Measurements from ENCODE around the gene TDRD5. TPM values are rescaled to one million over a fixed set of nuclear protein-coding genes. Genes with fewer than 3 reads are reported as not detected.

The TDRD5 gene
- total RNA-seq, 1 experiment from 2014 or later = 0.66 TPM

DNA sequence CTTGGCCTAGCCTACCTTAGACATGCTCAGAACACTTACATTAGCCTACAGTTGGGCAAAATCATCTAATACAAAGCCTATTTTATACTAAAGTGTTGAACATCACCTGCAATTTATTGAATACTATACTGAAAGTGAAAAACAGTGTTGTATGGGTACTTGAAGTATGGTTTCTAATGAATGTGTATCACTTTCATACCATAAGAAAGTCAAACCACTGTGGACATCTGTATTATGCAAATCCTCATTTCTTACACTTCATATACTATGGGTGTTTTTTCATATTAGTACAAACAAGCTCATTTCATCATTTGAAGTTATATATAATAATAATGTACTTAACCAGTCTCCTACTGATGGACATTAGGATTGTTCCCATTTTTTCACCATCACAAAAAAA is 41.2 kb downstream of the TDRD5 start:
- H3K27ac Mint-ChIP-seq = no peak overlapping the region
- no peak for TF ChIP-seq FOXJ3 (CRISPR knock-in tag; IDR thresholded peaks at IDR 0.05; ENCODE audit: borderline replicate concordance)
- no peak for TF ChIP-seq SMAD3 (CRISPR knock-in tag; IDR thresholded peaks at IDR 0.05; ENCODE audit: borderline replicate concordance)
- TF ChIP-seq E2F4 (CRISPR knock-in tag; IDR thresholded peaks at IDR 0.05; ENCODE audit: borderline replicate concordance, low read depth) = no peak
- TF ChIP-seq JUN (CRISPR knock-in tag; IDR thresholded peaks at IDR 0.05) = no peak
- no peak for TF ChIP-seq ZNF263 (CRISPR knock-in tag; IDR thresholded peaks at IDR 0.05; ENCODE audit: low read depth)
- no peak for TF ChIP-seq EMX1 (CRISPR knock-in tag; IDR thresholded peaks at IDR 0.05)
- no peak for TF ChIP-seq ETV6 (CRISPR knock-in tag; IDR thresholded peaks at IDR 0.05)
- TF ChIP-seq E2F5 (CRISPR knock-in tag; IDR thresholded peaks at IDR 0.05) = no peak
- TF ChIP-seq MLX (CRISPR knock-in tag; IDR thresholded peaks at IDR 0.05) = no peak
- no peak for TF ChIP-seq MXD4 (CRISPR knock-in tag; IDR thresholded peaks at IDR 0.05; ENCODE audit: borderline replicate concordance)
- TF ChIP-seq FOXP4 (CRISPR knock-in tag; IDR thresholded peaks at IDR 0.05) = no peak
- TF ChIP-seq NR2C2 (CRISPR knock-in tag; IDR thresholded peaks at IDR 0.05) = no peak
- TF ChIP-seq SP1 (CRISPR knock-in tag; conservative IDR thresholded peaks at IDR 0.05) = no peak
- TF ChIP-seq, protein P1, sequence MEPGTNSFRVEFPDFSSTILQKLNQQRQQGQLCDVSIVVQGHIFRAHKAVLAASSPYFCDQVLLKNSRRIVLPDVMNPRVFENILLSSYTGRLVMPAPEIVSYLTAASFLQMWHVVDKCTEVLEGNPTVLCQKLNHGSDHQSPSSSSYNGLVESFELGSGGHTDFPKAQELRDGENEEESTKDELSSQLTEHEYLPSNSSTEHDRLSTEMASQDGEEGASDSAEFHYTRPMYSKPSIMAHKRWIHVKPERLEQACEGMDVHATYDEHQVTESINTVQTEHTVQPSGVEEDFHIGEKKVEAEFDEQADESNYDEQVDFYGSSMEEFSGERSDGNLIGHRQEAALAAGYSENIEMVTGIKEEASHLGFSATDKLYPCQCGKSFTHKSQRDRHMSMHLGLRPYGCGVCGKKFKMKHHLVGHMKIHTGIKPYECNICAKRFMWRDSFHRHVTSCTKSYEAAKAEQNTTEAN (CRISPR knock-in tag; IDR thresholded peaks at IDR 0.05) = no peak
- TF ChIP-seq, protein P2, sequence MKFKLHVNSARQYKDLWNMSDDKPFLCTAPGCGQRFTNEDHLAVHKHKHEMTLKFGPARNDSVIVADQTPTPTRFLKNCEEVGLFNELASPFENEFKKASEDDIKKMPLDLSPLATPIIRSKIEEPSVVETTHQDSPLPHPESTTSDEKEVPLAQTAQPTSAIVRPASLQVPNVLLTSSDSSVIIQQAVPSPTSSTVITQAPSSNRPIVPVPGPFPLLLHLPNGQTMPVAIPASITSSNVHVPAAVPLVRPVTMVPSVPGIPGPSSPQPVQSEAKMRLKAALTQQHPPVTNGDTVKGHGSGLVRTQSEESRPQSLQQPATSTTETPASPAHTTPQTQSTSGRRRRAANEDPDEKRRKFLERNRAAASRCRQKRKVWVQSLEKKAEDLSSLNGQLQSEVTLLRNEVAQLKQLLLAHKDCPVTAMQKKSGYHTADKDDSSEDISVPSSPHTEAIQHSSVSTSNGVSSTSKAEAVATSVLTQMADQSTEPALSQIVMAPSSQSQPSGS (CRISPR knock-in tag; IDR thresholded peaks at IDR 0.05; ENCODE audit: borderline replicate concordance, low read depth) = no peak
- TF ChIP-seq GRHL2 (CRISPR knock-in tag; IDR thresholded peaks at IDR 0.05; ENCODE audit: insufficient replicate concordance, severe bottlenecking) = no peak
- TF ChIP-seq, protein P3, sequence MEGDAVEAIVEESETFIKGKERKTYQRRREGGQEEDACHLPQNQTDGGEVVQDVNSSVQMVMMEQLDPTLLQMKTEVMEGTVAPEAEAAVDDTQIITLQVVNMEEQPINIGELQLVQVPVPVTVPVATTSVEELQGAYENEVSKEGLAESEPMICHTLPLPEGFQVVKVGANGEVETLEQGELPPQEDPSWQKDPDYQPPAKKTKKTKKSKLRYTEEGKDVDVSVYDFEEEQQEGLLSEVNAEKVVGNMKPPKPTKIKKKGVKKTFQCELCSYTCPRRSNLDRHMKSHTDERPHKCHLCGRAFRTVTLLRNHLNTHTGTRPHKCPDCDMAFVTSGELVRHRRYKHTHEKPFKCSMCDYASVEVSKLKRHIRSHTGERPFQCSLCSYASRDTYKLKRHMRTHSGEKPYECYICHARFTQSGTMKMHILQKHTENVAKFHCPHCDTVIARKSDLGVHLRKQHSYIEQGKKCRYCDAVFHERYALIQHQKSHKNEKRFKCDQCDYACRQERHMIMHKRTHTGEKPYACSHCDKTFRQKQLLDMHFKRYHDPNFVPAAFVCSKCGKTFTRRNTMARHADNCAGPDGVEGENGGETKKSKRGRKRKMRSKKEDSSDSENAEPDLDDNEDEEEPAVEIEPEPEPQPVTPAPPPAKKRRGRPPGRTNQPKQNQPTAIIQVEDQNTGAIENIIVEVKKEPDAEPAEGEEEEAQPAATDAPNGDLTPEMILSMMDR (IDR thresholded peaks at IDR 0.05) = no peak
- TF ChIP-seq NFE2L1 (CRISPR knock-in tag; IDR thresholded peaks at IDR 0.05) = no peak
- no peak for TF ChIP-seq FOXP1 (CRISPR knock-in tag; IDR thresholded peaks at IDR 0.05; ENCODE audit: borderline replicate concordance)
- no peak for TF ChIP-seq ZNF219 (CRISPR knock-in tag; IDR thresholded peaks at IDR 0.05; ENCODE audit: borderline replicate concordance)
- POLR2A ChIA-PET = no interaction called here
- H3K36me3 Mint-ChIP-seq = no peaks in the 10 kb centered on the region
- H3K4me1 Mint-ChIP-seq = no peaks in the 10 kb centered on the region
- ATAC-seq (no peak), DNase-seq (ENCODE audit: low spot score) (no peak)
- CTCF ChIA-PET = no interaction called here
- H3K9me3 Mint-ChIP-seq = no peaks in the 10 kb centered on the region
- no peak overlapping the region for H3K4me3 Mint-ChIP-seq
- H3K27me3 Mint-ChIP-seq (ENCODE audit: low read depth) = no peaks in the 10 kb centered on the region

All from WTC11 (cell line).